NCI-H146 treated with DMSO at 0.1 percent for 48 hours (cell line): Measurements from ENCODE around the gene MPHOSPH10.
"Not testable (repeated sequence)": the region's sequence is repeated elsewhere in the genome, so short reads cannot be mapped to it uniquely, and the experiment has no call there.

Experiments
- DNase-seq: peaks from one replicate; lab custom pipeline; 2025; ENCODE audit not compliant: unreplicated experiment; lab: John Stamatoyannopoulos, UW

The MPHOSPH10 gene

GRCh38 chr2:71166812-71167211, 36.4 kb downstream of the MPHOSPH10 start:
- DNase-seq, result no peak

DNA sequence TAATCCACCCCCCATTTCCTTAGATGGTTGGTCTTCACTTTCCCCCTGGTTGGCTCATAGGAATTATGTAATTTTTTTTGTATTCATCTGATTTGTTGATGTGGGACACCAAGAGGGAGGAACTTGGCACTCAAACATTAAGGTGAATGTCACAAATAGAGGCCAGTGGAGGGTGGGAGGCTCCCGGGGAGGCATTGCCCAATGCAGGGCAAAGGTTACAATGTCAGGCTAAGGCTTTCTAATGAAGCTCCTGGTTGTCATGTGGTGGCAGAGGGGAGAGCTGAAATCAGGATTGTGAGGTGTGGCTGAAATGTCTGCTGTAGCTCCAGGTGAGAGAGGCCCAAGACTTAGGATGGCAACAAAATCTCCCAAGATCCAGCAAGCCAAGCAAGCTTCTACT, 42.7 kb downstream of the MPHOSPH10 start:
- DNase-seq, result no peak

DNA sequence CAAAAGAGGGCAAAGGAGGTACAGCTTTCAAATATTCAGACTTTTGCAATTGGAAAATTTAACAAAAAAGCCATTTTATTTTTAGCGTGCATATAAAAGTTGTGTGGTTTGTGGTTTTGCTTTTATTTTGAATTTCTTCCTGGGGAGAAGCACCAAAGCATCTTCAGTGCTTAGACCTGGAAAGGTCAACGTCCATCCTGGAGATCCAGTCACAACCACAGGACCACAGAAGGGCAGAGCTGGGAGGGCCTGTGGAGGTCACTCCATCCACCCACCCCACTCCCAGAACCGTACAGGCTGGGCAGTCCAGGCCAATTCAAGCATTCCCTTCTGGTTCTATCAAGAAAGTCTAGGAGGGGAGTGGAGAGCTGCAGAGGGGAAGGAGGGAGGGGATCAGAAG, 43.8 kb downstream of the MPHOSPH10 start:
- no peak for DNase-seq

DNA sequence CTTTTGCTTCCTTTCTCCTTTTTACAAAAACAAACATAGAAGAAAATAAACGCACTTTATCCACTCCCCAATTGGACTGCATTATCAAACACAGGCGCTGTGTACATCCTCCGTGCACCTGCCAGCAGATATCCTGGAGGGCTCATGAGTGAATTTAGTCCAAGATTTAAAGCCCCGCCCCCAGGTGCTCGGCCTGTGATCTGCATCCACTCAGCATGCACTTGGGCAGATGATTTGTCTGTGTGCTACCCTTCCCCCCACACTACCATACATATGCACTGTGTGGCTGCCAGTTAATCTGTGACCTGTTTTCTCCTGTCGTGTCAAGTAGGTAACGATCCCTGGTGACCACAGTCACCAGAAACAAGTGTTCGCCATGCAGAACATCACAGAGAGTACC, 48.4 kb downstream of the MPHOSPH10 start:
- peak; percentile 3 for DNase-seq

GRCh38 chr2:71181316-71181715, 50.9 kb downstream of the MPHOSPH10 start:
- DNase-seq, result no peak

DNA sequence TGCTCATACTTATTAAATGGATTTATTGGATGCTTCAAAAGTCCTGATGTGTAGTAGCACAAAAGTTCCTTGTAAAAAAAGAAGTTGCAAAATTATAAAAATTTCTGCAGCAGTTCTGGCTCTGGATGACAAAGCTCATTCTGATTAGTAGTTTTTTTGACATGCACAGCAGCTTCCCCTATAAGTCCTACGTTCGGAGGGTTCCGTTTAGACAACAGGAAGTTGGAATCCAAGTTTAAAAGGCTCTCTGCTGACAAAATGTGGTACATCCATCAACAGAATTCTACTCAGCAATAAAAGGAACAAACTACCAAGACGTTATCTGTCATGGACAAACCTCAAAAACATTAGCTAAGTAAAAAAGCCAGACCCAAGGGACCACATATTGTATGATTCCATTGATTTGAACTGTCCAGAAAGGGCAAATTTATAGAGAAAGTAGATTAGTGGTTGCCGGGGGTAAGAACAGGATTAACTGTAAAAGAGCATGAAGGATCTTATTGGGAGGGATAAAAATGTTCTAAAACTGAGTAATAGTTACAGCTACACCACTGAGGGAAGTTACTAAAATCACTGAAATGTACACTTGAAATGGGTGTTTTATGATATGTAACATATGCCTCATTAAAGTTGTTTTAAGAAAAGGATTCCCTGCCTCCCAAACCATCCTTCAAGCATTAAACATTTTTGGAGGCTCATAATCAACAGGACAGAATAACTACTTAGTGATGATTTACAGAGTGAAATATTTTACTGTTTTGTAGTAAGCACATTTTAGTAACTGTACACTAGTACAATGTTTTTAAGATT, 53.1 kb downstream of the MPHOSPH10 start:
- not testable (repeated sequence) for DNase-seq

DNA sequence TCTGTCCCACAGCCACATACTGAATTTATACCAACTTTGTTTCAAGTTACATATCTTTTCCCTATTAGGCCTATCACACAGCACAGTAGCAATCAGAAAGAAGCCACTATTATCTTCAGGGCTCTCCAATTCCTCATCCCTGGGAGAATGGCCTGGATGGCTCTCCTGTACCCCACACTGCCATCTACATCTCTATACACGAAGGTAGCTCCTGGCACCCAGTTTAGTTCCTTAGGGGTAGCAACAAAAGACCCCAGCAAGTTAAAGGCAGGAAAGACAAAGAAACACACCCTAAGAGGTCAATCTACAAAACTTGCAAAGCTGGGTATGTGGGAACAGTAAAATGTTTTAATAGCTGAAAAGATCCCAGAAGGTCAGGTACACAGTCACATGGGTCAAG, 56.5 kb downstream of the MPHOSPH10 start:
- no peak for DNase-seq

- DNase-seq, result no peak
These were observed 57.2 kb downstream of the MPHOSPH10 start for GRCh38 chr2:71187589-71187988.

DNA sequence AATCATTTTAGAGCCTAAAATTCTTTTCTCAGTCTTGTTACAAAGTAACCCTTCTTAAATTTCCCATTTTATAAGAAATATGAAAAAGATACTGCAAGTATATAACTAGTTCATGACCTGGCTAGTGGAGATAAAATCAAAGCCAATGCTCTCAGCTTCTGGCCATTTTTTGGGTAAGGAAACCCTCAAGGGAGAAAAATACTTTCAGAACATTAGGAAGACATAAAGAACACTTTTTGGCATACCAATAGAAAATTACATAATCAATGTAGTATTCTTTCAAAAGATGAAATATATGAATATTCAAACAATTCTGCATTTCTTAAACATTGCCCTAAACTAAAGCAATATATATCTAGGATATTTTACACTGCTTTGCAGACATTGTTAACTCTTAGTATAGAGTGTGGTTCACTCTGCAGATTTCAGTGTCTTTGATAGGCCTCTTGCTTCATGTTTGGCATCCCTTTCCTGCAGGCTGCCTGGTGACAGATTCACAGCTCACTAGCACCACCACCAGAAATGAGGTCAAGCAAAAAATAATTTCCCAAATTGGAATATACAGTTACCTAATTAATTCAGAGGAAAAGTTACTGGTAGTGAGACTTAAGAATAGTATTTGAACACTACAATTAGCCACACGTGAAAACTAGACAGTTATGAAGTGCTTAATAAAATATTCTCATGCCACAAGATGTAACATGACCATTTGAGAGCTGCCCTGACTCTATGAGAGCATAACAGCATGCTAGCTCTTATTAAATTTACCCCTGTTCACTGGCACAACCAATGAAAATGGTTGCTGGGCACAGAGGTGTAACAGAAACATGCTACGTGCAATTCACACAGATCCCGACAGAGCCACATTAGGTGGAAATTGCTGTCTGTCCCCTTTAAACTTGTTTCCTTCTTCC, 60.5 kb downstream of the MPHOSPH10 start:
- no peak for DNase-seq

- DNase-seq, result no peak
These were observed 61.1 kb downstream of the MPHOSPH10 start for GRCh38 chr2:71191570-71191943.
